ENCODE measurements around the gene CMTM7. TPM values are rescaled to one million over a fixed set of nuclear protein-coding genes. Genes with fewer than 3 reads are reported as not detected.

CMTM7 gene
- polyA plus RNA-seq, 1 donor from 2014 or later, result 141 TPM

DNA sequence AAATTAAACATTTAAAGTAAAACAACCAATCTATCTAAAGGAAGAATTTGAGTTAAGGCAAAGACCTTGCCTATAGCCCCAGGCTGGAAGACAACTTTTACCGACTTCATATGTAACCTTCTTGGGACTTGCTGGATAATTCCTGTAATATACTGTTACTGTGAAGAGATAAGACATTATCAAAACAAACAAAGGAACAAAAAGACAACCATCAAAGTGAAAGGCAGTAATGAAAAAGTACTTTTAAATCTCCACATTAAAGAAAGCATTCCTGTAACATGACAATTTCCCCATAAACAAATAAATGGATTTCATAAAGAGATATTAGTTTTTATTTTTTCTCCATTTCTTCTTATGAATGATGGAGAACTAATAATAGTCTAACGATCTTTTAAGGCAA lies 108.6 kb downstream of the CMTM7 start:
- Mint-ChIP-seq H3K4me1 (peaks cover 40 to 60% (median 47%) of the 10 kb centered on the region in 3 donors), H3K9me3 (no peaks in the 10 kb centered on the region), H3K27me3 (no peaks in the 10 kb centered on the region), H3K36me3 (peaks cover 6% of the 10 kb centered on the region), H3K4me3 (peak overlapping the region; percentile 97 to 100 (median 98)), H3K27ac (peak overlapping the region; percentile 35 to 82 (median 46))

DNA sequence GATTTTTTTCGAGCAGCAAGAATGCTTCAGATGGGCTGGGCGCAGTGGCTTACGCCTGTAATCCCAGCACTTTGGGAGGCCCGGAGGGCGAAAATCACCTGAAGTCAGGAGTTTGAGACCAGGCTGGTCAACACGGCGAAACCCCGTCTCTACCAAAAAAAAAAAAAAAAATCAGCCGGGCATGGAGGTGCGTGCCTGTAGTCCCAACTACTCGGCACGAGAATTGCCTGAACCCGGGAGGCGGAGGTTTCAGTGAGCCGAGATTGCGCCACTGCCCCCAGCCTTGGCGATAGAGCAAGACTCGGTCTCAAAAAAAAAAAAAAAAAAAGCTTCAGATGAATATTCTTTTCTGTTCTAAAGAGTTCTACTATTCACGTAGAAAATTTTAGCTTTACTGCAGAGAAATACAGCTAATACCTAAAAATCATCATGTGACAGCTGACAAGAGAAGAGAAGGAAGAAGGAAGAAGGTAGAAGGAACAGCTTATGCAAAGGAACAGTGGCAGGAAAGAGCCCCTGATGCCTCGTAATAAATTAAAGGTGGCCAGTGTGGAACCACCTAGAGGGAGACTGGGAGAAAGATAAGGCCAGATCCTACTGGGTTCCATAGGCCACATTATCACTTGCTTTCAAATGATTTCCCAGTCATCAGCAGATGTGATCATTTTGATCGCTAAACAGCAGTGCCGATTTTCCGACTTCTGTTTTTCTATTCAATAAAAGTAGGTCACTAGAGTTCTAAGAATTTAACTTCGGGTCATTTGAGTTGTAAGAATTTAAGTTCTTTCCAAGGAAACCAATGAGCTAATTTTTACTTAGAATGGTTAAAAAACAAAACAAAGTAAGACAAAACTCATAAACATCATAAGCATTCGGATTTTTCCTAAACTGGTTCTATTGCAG lies 109.5 kb downstream of the CMTM7 start:
- Mint-ChIP-seq H3K9me3 (no peaks in the 10 kb centered on the region), H3K27me3 (no peaks in the 10 kb centered on the region), H3K4me3 (peak overlapping the region; percentile 97 to 100 (median 98)), H3K4me1 (peaks cover 34 to 51% (median 43%) of the 10 kb centered on the region in 3 donors), H3K36me3 (peaks cover 5% of the 10 kb centered on the region), H3K27ac (peak overlapping the region; percentile 82 to 98 (median 96))

DNA sequence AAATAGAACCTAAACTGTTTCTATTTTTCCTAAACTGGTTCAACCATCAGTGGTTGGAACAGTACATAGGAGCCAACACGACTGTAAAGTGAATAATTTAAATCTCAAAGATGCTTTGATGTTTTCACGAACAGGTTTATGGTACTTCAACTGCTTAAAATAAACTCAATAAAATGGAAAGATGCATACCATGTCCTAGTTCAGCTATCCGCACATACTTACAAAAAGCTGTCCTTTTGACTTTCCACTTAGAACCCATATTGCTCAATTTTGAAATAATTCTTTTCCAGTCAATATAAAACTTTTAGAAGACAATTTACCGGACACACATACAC lies 110.1 kb downstream of the CMTM7 start:
- Mint-ChIP-seq H3K27me3 (no peaks in the 10 kb centered on the region), H3K27ac (peak overlapping the region; percentile 82 to 98 (median 96))

DNA sequence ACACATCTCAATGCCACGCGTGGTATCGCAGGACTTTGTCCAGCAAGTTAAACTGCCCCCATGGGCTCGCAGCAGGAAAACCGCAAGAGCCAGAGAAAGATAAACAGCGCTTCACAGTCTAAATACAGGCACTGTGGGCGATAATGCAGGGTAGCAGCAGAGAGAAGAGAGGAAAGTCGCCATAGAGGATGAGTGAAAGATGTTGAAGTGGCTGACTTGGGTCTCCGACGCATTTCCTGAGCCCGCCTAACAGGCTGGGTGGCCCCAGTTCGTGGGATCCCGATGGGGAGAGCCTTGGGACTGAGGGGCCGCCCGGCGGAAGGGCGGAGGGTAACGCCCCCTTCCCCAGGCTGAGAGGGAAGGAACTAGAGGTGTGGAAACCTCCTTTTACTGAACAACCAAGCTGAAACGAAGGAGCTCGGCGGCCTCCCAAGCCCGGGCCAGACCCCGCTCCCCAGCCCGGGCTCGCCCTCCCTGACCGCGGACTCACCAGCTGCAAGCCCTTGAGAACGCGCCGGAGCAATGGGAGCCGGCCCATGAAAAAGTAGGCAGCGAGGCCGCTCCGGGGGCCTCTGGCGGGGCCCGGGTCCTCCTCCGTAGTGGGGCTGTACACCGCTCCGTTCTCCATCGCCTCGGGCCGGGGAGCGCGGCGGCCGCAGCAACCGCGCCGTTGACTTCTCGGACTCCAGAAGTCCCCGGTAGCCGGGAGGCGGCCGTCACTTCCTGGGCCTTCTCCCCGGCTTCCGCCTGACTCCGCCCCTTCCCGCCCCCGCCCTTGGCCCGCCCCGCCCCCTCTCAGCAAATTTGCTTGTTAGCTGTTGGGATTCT lies 110.7 kb downstream of the CMTM7 start, which contains the start of gene CMTM6:
CMTM6 (minus strand) TSS at position 735 of the 828 bp plus-strand sequence; CDS start at position 628, 107 bp downstream.
- Mint-ChIP-seq H3K27me3 (no peaks in the 10 kb centered on the region), H3K36me3 (peaks cover 2% of the 10 kb centered on the region), H3K4me3 (peak within 1 kb of the TSS; percentile 97 to 100 (median 98)), H3K27ac (peak within 1 kb of the TSS; percentile 82 to 98 (median 96)), H3K9me3 (no peaks in the 10 kb centered on the region), H3K4me1 (peaks cover 28 to 43% (median 36%) of the 10 kb centered on the region in 3 donors)

More for the DNA sequence above, 110.1 kb downstream of the CMTM7 start:
- Mint-ChIP-seq H3K4me1 (peaks cover 30 to 45% (median 38%) of the 10 kb centered on the region in 3 donors), H3K9me3 (no peaks in the 10 kb centered on the region), H3K4me3 (peak overlapping the region; percentile 97 to 100 (median 98)), H3K36me3 (peaks cover 2% of the 10 kb centered on the region)

DNA sequence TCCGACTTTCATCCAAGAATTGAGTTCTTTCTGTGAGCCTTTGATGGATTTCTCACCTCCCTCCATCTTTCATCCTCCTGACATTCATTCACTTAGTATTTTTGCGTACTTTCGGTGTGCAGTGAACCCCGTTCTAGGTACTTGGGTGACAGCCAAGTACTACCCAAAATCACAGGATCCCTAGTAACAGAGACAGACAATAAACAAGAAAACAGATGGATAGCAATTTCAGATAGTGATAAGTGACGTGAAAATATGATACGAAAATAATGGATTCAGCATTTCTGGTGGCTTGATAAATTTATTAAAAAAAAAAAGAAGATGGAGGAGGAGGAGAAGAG lies 111.3 kb downstream of the CMTM7 start:
- Mint-ChIP-seq H3K27me3 (no peaks in the 10 kb centered on the region), H3K4me1 (peaks cover 26 to 42% (median 33%) of the 10 kb centered on the region in 3 donors), H3K27ac (peak overlapping the region; percentile 82 to 98 (median 96)), H3K36me3 (peaks cover 2% of the 10 kb centered on the region), H3K4me3 (peak overlapping the region; percentile 97 to 100 (median 98)), H3K9me3 (no peaks in the 10 kb centered on the region)

Other genes starting within 250 kb of the CMTM7 start
- gene CMTM8, start 153.2 kb upstream of the CMTM7 start, polyA plus RNA-seq, result 0.25 TPM
- 125 TPM for gene CMTM6, start 111.0 kb downstream of the CMTM7 start, polyA plus RNA-seq
- 24.6 TPM for gene DYNC1LI1, start 179.0 kb downstream of the CMTM7 start, polyA plus RNA-seq